NB4 (cell line): ENCODE measurements around the gene IQCE.

Source experiments
- DNase-seq: peaks from one replicate; pipeline ENCODE4 v3.0.0; 2010; ENCODE audit warnings: low read depth
- H3K4me3 ChIP-seq: one replicate; pipeline ENCODE4 v1.5.1; 2011; ENCODE audit warnings: mild to moderate bottlenecking, low read depth, low read length, moderate library complexity
- CTCF ChIP-seq: IDR thresholded peaks from one replicate; pipeline ENCODE4 v1.5.1; 2012; ENCODE audit warnings: low read depth, low read length
- MAX ChIP-seq: IDR thresholded peaks from 2 replicates; pipeline ENCODE4 v1.6.1; 2011; ENCODE audit warnings: low read depth, low read length
- MYC ChIP-seq: IDR thresholded peaks from 2 replicates; pipeline ENCODE4 v1.6.1; 2011; ENCODE audit warnings: low read depth, low read length
- POLR2A ChIP-seq: IDR thresholded peaks from 2 replicates; pipeline ENCODE4 v1.6.1; 2011; ENCODE audit warnings: mild to moderate bottlenecking; ENCODE audit not compliant: insufficient read length; ENCODE audit errors: extremely low read depth

The IQCE gene

GRCh38 chr7:2628130-2628482 lies 69.3 kb downstream of the IQCE start:
- DNase-seq, result no peak
- TF ChIP-seq CTCF, result no peak
- TF ChIP-seq MYC, result no peak
- TF ChIP-seq POLR2A, result no peak
- TF ChIP-seq MAX, result no peak
- no peak overlapping the region for H3K4me3 ChIP-seq

- no peak overlapping the region for H3K4me3 ChIP-seq
- TF ChIP-seq MYC (no peak), CTCF (no peak), POLR2A (no peak), MAX (no peak)
- DNase-seq, result no peak
These were observed 70.1 kb downstream of the IQCE start for GRCh38 chr7:2628891-2629290.

GRCh38 chr7:2629746-2630681 lies 71.2 kb downstream of the IQCE start:
- no peak overlapping the region for H3K4me3 ChIP-seq
- DNase-seq, result no peak
- no peak for TF ChIP-seq POLR2A

- DNase-seq, result peak; percentile 58
- no peak for TF ChIP-seq MYC
- TF ChIP-seq CTCF, result no peak
- TF ChIP-seq MAX, result no peak
- no peak for TF ChIP-seq POLR2A
- H3K4me3 ChIP-seq, result peak within 1 kb of the TSS; percentile 70
These were observed 73.4 kb downstream of the IQCE start, which contains the start of gene TTYH3 for GRCh38 chr7:2631946-2632732. TTYH3 (plus strand) TSS chr7:2631986; CDS start chr7:2632156, 170 bp downstream.

- peak overlapping the region; percentile 70 for H3K4me3 ChIP-seq
- TF ChIP-seq CTCF, result no peak
- peak; percentile 94 for DNase-seq
These were observed 74.2 kb downstream of the IQCE start for GRCh38 chr7:2632733-2633537.

GRCh38 chr7:2633538-2634266 lies 74.9 kb downstream of the IQCE start:
- H3K4me3 ChIP-seq, result peak overlapping the region; percentile 70
- DNase-seq, result peak; percentile 95
- TF ChIP-seq CTCF (no peak), MYC (peak; percentile 60), MAX (peak; percentile 74; the same call in 1 of the 2 replicates)
